GM19328 (cell line): ENCODE data around the gene FANCD2OS.
"Not testable (repeated sequence)": the region's sequence is repeated elsewhere in the genome, so short reads cannot be mapped to it uniquely, and the experiment has no call there.

Source experiments
- ATAC-seq: cut with Tn5 transposase; IDR thresholded peaks from one replicate; pipeline ENCODE4 v1.9.1; 2021; ENCODE audit warnings: mild to moderate bottlenecking, moderate library complexity; ENCODE audit not compliant: unreplicated experiment

FANCD2OS gene

GRCh38 chr3:10099041-10099440 lies 9.0 kb downstream of the FANCD2OS start:
- no peak for ATAC-seq

GRCh38 chr3:10093678-10094077 lies 14.4 kb downstream of the FANCD2OS start:
- ATAC-seq: no peak

GRCh38 chr3:10091387-10091786 lies 16.7 kb downstream of the FANCD2OS start:
- ATAC-seq: not testable (repeated sequence)

- ATAC-seq: not testable (repeated sequence)
Observed at GRCh38 chr3:10090774-10091173, 17.3 kb downstream of the FANCD2OS start.

GRCh38 chr3:10090179-10090578 lies 17.9 kb downstream of the FANCD2OS start:
- ATAC-seq: no peak

- ATAC-seq: no peak
Observed at GRCh38 chr3:10088256-10088655, 19.8 kb downstream of the FANCD2OS start.

- no peak for ATAC-seq
Observed at GRCh38 chr3:10085738-10086137, 22.3 kb downstream of the FANCD2OS start.

GRCh38 chr3:10081871-10082270 lies 26.2 kb downstream of the FANCD2OS start:
- no peak for ATAC-seq

GRCh38 chr3:10074666-10075065 lies 33.4 kb downstream of the FANCD2OS start:
- no peak for ATAC-seq

GRCh38 chr3:10070077-10070476 lies 38.0 kb downstream of the FANCD2OS start:
- ATAC-seq: not testable (repeated sequence)

GRCh38 chr3:10055097-10055496 lies 53.0 kb downstream of the FANCD2OS start:
- no peak for ATAC-seq
